Activated CD8-positive, alpha-beta memory T cell treated with anti-CD3 and anti-CD28 coated beads, Interleukin-2, amount 50 U/mL, for 4 hours (primary cell): ENCODE measurements around the gene CYP4F22.
"Not testable (repeated sequence)": the region's sequence is repeated elsewhere in the genome, so short reads cannot be mapped to it uniquely, and the experiment has no call there.

Source experiments
- DNase-seq: peaks from one replicate; pipeline ENCODE4 v3.0.0-alpha.2; 2020

Gene CYP4F22

GRCh38 chr19:15495151-15495550 is 13.2 kb upstream of the CYP4F22 start:
- DNase-seq = no peak

DNA sequence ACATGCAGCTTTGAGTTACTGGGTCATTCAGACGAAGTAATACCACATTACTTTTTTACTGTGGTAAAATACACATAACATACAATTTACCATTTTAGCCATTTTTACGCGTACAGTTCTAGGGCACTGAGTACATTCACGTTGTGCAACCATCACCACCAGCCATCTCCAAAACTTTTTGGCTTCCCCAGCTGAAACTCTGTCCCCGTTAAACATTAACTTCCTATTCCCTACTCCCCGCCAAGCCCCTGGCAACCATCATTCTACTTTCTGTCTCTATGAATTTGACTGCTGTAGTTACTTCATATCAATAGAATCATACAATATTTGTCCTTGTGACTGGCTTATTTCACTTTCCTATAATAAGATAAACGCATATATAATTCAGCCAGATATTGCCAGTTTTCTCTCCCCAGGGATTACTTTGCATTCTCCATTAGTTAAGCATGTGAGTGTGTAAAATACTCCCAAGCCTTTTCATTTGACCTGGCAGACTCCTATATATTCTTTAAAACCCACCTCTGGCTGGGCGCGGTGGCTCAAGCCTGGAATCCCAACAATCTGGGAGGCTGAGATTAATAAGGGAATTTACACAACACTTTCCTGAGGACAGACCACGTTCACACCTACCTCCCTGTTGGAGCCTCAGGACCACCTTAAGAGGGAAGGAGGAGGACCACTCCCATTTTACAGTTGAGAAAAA is 10.0 kb upstream of the CYP4F22 start:
- no peak for DNase-seq

DNA sequence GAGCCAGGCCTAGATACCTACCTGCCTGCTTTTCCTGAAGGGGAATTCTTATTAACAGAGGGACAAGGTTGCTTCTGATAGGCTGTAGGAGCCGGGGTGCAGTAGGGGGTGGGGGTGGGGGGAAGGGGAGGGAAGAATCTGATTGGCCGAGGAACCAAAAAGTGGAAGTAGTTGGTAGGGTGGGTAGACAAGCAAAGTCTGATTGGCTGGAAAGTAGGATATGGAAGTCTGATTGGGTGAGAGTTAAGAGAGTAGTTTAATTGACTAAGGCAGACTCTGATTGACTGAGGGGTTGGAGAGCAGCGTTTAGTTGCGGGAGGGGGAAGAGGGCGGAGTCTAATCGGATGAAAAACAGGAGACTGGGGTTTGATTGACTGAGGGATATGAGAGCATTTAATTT is 9.4 kb upstream of the CYP4F22 start:
- no peak for DNase-seq

GRCh38 chr19:15501596-15501995 is 6.7 kb upstream of the CYP4F22 start:
- no peak for DNase-seq

GRCh38 chr19:15502264-15502663 is 6.1 kb upstream of the CYP4F22 start:
- DNase-seq = no peak

- no peak for DNase-seq
Observed at GRCh38 chr19:15506074-15506571, 2.2 kb upstream of the CYP4F22 start.

DNA sequence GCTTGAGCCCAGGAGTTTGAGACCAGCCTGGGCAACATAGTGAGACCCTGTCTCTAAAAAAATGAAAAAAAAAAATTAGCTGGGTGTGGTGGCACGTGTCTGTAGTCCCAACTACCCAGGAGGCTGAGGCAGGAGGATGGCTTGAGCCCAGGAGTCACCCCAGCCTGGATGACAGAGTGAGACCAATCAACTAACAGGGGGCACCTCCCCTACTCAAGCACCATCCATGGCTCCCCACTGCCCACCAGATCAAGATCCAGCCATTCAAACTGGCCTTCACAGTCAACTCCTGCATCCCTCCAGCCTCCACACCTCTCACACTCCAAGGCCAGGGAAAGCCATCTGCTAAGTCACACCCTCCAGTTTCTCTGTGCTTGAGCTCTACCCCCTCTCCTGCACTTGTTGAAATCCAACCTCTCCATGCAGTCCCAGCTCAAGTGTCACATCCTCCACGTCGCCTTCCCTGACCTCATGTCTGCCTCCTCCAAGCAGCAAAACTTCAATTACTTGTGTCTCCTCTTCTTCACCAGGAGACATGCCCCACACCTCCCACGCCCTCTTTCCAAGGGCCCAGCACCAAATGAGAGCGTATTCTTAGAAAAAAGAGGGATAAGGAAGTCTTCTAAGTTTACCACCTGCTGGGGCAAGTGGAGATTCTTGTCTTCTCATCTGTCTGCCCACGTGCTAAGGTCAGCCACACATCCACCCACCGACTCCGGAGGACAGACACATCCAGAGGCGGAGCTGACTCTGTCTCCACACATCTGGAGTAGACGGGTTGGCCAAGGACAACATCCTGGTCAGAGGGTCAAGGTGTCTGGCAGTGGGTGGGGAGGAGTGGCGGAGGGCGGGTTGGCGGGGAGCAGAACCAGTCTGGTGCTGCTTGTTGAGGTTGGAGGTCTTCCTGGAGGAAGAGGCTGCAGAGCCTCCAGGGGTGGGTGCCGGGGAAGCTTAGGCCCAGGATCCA is 974 bp upstream of the CYP4F22 start:
- DNase-seq = no peak

DNA sequence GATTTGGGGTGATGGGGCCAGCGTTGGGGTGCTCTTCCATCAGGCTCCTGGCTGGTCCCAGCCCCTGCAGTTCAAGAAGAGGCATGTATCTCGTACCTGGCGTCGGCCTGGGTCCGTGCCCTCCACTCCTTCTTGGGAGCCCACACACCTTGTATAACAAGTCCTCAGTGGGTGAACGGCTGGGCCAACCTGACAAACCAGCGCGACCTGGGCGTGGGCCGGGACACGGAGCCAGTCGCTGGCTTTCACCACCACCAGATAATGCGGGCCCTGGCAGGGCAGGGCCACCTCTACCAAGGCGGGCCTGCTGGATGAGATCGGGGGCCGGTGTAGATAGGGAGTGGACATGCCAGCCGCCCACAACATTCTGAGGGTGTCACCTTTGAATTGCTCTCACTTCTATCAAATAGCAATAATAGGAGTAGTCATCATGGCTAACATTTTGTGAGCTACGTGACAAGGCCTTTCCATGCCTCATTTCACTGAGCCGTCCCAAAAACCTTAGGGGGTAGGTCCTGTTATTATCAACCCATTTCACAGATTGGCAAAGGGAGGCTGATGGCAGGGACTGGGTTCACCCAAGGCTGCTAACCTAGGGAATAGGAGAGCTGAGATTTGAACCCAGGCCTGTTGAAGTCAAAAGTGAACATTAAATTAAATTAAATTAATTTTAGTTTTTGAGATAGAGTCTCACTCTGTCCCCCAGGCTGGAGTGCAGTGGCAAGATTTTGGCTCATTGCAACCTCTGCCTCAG is 3.5 kb downstream of the CYP4F22 start:
- DNase-seq = no peak

- not testable (repeated sequence) for DNase-seq
Observed at GRCh38 chr19:15515227-15515625, 6.9 kb downstream of the CYP4F22 start.

DNA sequence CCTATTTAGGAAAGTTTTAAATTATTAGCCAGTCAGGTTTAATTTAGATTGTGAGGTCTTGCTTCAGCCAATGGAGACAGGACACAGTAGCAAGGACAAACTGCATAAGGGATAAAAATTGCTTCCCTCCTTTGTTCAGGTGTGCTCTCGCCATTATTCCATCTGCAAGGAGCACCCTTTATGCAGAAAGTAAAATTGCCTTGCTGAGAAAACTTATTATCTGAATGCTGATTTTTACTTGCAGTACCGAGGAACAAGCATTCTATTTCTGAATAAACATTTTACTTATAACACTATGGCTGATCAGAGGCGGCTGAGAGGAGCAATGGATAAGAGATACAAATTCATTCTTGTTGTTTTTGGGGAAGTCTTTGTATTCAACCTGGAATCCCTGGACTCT is 8.0 kb downstream of the CYP4F22 start:
- DNase-seq = no peak

- DNase-seq = no peak
Observed at GRCh38 chr19:15517778-15518177, 9.5 kb downstream of the CYP4F22 start.

DNA sequence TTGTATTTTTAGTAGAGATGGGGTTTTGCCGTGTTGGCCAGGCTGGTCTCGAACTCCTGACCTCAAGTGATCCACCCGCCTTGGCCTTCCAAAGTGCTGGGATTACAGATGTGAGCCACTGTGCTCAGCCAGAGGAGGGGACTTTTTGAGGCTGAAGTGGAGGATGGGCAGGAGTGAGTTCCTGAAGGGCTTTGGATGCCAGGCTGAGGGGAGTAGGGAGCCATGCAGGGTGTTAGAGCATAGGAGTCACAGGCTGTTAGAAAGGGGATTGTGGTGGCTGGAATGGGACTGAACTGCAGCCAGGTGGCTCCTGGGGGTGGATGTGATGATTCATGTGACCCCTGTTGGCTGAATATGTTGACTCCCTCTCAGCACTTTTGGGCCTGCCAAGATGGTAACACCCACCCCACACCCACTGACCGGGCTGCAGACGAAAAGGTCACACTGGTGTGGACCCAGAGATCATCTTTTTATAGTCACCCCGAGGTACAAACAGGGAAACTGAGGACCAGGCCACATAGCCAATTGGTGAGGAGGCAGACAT is 11.2 kb downstream of the CYP4F22 start:
- no peak for DNase-seq

GRCh38 chr19:15524781-15525180 is 16.5 kb downstream of the CYP4F22 start:
- DNase-seq = no peak

- no peak for DNase-seq
Observed at GRCh38 chr19:15525291-15525690, 17.0 kb downstream of the CYP4F22 start.

DNA sequence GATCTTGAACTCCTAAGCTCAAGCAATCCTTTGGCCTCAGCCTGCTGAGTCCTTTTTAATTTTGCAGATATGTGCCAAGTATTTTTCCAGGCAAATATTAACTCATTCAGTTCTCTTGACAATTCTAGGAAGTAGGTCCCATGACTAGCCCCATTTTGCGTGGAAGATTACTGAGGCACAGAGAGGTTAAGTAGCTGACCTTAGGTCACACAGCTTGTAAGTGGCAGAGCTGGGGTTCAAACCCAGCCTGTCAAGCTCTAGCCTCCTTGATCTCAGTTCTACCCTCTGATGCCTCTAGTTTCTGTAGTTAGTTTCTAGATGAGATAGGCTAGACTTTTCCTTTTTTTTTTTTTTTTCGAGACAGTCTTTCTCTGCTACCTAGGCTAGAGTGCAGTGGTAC is 18.1 kb downstream of the CYP4F22 start:
- no peak for DNase-seq

DNA sequence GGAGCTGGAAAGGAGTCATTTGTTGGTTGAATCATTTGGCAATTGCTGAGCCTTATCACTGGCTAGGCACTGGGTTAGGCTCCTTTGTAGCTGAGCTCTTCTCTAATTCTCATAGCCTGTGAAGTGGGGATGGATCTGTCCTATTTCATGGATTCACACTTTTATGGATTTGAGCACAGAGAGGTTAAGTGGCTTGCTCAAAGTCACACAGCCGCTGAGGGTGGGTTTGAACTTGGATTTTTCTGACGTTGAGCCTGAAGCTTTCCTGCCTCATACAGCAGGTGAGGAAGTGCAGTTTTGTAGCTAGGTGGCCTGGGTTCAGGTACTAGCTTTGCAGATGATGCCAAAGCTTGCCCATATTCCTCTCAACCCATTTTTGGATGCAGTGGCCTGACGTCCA is 19.4 kb downstream of the CYP4F22 start:
- DNase-seq = no peak

DNA sequence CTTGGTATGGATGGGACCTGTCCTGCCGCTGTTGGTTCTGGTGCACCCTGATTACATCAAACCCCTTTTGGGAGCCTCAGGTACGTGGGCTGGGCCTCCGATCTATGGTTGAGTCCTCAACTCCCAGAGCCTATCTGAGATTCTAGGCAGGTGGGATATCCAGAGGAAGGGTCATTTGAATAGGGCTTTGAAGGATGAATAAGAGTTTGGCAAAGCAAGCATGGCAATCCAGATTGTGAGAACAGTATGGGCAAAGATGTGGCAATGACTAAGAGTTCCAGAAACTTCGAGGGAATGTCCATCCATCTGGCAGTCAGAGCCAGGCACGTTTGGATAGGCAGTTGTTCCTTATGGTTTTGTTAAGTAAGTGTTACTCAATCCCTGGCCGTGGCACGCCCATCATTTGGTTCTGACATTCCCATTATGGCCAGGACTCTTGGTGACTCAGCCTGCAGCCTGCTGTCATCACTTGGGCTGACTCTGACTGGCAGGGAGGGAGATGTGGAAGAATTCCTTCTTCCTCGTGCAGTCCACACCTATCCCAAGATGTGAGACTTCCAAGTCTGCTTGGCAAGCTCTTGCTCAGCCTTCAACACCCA is 21.5 kb downstream of the CYP4F22 start:
- no peak for DNase-seq

DNA sequence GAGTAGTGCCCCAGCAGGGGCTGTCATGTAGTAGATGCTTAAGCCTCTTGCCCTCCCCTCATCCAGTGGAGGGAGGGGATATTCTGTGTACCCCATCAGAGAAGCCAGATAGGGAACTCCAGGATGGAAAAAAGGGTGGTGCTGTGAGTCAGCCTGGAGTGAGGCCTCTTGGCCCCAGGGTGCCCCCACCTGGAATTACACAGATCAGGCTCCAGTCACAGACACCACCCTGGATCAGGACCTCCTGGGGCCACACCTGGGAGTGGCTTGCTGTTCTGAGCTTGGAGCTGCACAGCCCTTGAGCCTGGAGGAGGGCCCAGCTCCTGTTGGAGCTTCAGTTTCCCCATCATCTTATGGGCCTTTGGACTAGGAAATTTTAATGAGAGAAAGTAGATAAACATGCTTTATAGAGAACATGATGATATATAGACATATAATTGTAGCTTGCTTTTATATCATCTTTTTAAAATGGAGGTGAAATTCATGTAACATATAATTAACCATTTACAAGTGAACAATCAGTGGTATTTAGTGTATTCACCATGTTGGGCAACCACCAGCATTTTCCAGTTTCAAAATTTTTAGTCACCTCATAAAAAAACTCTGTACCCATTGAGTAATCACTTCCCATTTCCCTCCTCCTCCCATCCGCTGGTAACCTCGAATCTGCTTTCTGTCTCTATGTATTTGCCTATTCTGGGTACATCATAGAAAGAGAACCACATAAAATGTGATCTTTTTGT is 24.6 kb downstream of the CYP4F22 start:
- DNase-seq = no peak

DNA sequence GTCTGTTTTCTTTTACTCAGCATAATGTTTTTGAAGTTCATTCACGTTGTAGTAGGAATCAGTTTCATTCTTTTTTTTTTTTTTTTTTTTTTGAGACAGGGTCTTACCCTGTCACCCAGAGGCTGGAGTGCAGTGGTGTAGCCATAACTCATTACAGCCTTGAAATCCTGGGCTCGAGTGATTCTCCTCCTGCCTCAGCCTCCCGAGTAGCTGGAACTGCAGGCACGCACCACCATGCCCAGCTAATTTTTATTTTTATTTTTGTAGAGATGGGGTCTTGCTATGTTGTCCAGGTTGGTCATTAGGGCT is 25.2 kb downstream of the CYP4F22 start:
- not testable (repeated sequence) for DNase-seq

GRCh38 chr19:15534957-15535864 is 26.9 kb downstream of the CYP4F22 start:
- no peak for DNase-seq

- DNase-seq = no peak
Observed at GRCh38 chr19:15536350-15536749, 28.0 kb downstream of the CYP4F22 start.
